HepG2 (cell line): ENCODE results near the gene GNPAT. TPM values are rescaled to one million over a fixed set of nuclear protein-coding genes. Genes with fewer than 3 reads are reported as not detected.

Experiments used
- BHLHE40 ChIP-seq: IDR thresholded peaks from 2 replicates; pipeline ENCODE4 v1.6.1; 2011; ENCODE audit warnings: low read length, improper control_type of control experiment
- CCDC6 ChIP-seq: sonication (generic); formaldehyde crosslinking; IDR thresholded peaks from 2 replicates; pipeline ENCODE4 v1.8.1; 2022; ENCODE audit warnings: mild to moderate bottlenecking, missing genetic modification reagents, moderate library complexity
- CTCF ChIP-seq: sonication (generic); formaldehyde crosslinking; IDR thresholded peaks from 2 replicates; pipeline ENCODE4 v1.5.0; 2020; ENCODE audit warnings: mild to moderate bottlenecking, missing genetic modification reagents, moderate library complexity
- DNMT3B ChIP-seq: conservative IDR thresholded peaks from 2 replicates; pipeline ENCODE4 v1.6.1; 2016; ENCODE audit warnings: missing biosample characterization, control low read depth
- GFI1 ChIP-seq: sonication (generic); formaldehyde crosslinking; IDR thresholded peaks from 2 replicates; pipeline ENCODE4 v1.5.0; 2020; ENCODE audit warnings: missing genetic modification reagents, mild to moderate bottlenecking, borderline replicate concordance
- HIVEP1 ChIP-seq: sonication (generic); formaldehyde crosslinking; IDR thresholded peaks from 2 replicates; pipeline ENCODE4 v1.4.0; 2020; ENCODE audit warnings: mild to moderate bottlenecking, missing genetic modification reagents
- PRDM4 ChIP-seq: sonication (generic); formaldehyde crosslinking; IDR thresholded peaks from 2 replicates; pipeline ENCODE4 v1.9.0; 2021; ENCODE audit warnings: missing genetic modification reagents, borderline replicate concordance
- TBL1XR1 ChIP-seq: fragments of 150-350 bp; IDR thresholded peaks from 2 replicates; pipeline ENCODE4 v1.6.1; 2014; ENCODE audit warnings: borderline replicate concordance, low read length; ENCODE audit not compliant: partially characterized antibody
- ZFP36L1 ChIP-seq: sonication (generic); formaldehyde crosslinking; IDR thresholded peaks from 2 replicates; pipeline ENCODE4 v1.8.0; 2022; ENCODE audit warnings: mild to moderate bottlenecking, missing genetic modification reagents, moderate library complexity
- ZFP37 ChIP-seq: sonication (generic); formaldehyde crosslinking; IDR thresholded peaks from 2 replicates; pipeline ENCODE4 v1.4.0; 2020; ENCODE audit warnings: missing genetic modification reagents, borderline replicate concordance
- ZNF24 ChIP-seq: fragments of 450-650 bp; IDR thresholded peaks from 2 replicates; pipeline ENCODE4 v1.6.1; 2017; ENCODE audit warnings: antibody characterized with exemption, mild to moderate bottlenecking
- ZNF652 ChIP-seq: IDR thresholded peaks from 2 replicates; pipeline ENCODE4 v1.6.1; 2016; ENCODE audit warnings: low read depth, borderline replicate concordance
- ZNF687 ChIP-seq: sonication (generic); formaldehyde crosslinking; IDR thresholded peaks from 2 replicates; pipeline ENCODE4 v1.5.1; 2020; ENCODE audit warnings: mild to moderate bottlenecking, missing genetic modification reagents, moderate library complexity
- ZNF709 ChIP-seq: sonication (generic); formaldehyde crosslinking; IDR thresholded peaks from 2 replicates; pipeline ENCODE4 v1.5.0; 2020; ENCODE audit warnings: mild to moderate bottlenecking, missing genetic modification reagents
- ZNF784 ChIP-seq: sonication (generic); formaldehyde crosslinking; IDR thresholded peaks from 2 replicates; pipeline ENCODE4 v1.5.1; 2020; ENCODE audit warnings: missing genetic modification reagents, mild to moderate bottlenecking, borderline replicate concordance
- ZSCAN31 ChIP-seq: sonication (generic); formaldehyde crosslinking; IDR thresholded peaks from 2 replicates; pipeline ENCODE4 v1.5.0; 2020; ENCODE audit warnings: low read depth, mild to moderate bottlenecking, missing genetic modification reagents
- polyA plus RNA-seq, 8 experiments: library from polyadenylated mRNA; depleted of rRNA in 3 of 8; stranded (reverse) in 7 of 8; unstranded in 1 of 8; fragments of >200 nt; fragmentation: Illumina TruSeq in 4 of 8; extraction: Trizol in 4 of 8; gene quantifications; 2 replicates each; pipeline versions ENCODE4 v1.2.1 to v1.2.3, GENCODE V29; 2011 to 2016; ENCODE audit warnings: low read depth in 4 of 8, missing spikeins in 1 of 8, mixed read lengths in 1 of 8; ENCODE audit not compliant: insufficient read depth in 1 of 8
- total RNA-seq, 5 experiments: library from RNA; depleted of rRNA; stranded (reverse); fragments of >200 nt; fragmentation: Illumina TruSeq; extraction: Trizol; gene quantifications; 2 replicates each; pipeline ENCODE4 v1.2.3, GENCODE V29; 2016; ENCODE audit warnings: low read depth in 1 of 5
- TF ChIP-seq, protein P1 (sequence below): sonication (generic); formaldehyde crosslinking; IDR thresholded peaks from 2 replicates; pipeline ENCODE4 v1.8.0; 2022; ENCODE audit warnings: missing genetic modification reagents, mild to moderate bottlenecking, inconsistent platforms, borderline replicate concordance

Gene GNPAT
- total and polyA plus RNA-seq, 2 of the 13 experiments (the other 11 are each of a cell fraction or from before 2014, with no cell fraction given): 58.3 to 114 TPM

DNA sequence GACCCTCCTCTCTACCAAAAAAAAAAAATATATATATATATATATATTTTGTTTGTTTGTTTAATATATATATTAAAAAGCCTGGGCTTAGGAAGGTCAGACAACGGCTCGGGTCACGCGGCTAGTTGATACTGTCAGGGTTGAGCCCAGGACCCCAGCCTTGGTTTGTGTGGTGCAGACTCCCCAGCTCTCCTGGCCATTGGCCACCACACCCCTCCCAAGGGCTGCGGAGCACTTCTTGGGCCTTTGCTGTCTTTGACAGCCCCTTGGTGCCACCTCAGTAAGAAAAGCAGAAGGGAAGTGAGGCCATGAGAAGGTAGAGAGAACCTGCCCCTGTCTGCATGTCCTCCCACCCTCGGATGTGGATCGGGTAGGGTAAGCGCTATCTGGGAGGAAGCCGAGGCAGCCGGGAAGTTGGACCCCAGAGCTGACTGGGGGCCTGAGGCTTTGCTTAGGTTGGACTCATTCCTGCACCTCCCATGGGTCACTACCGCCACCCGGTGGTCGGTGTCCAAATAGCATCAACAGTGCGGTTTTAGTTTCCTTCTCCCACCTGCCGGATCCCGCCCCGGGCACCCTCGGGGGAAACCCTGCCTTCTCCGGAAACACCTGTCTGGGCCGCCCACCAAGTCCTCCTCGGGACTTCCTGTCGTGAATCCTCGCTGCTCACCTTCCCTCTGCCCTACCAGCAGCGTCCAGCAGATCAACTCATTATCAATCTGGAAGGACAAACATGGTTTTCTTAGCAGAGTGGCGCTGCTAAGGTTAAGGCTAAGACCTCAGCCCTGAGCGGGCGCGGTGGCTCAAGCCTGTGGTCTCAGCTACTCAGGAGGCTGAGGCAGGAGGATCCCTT is 29.8 kb upstream of the GNPAT start (continued):
- no peak for TF ChIP-seq ZNF784 (CRISPR knock-in tag)
- no peak for TF ChIP-seq CCDC6 (CRISPR knock-in tag)
- TF ChIP-seq DNMT3B (CRISPR knock-in tag): no peak
- TF ChIP-seq ZFP37 (CRISPR knock-in tag): no peak; the same call in 1 of the 2 replicates
- TF ChIP-seq ZNF652 (CRISPR knock-in tag): 0 out of 2 replicates have a peak, but pooled peaks have one; percentile 23
- peak; percentile 98 for TF ChIP-seq CTCF (CRISPR knock-in tag)
- TF ChIP-seq ZNF687: peak; percentile 84
- TF ChIP-seq PRDM4: no peak
- no peak for TF ChIP-seq ZFP36L1 (CRISPR knock-in tag)
- 0 out of 2 replicates have a peak, but pooled peaks have one; percentile 31 for TF ChIP-seq ZNF709 (CRISPR knock-in tag)
- 0 out of 2 replicates have a peak, but pooled peaks have one; percentile 19 for TF ChIP-seq BHLHE40
- TF ChIP-seq HIVEP1 (CRISPR knock-in tag): peak; percentile 71; the same call in 1 of the 2 replicates
- no peak for TF ChIP-seq TBL1XR1
- 0 out of 2 replicates have a peak, but pooled peaks have one; percentile 43 for TF ChIP-seq ZSCAN31 (CRISPR knock-in tag)
- TF ChIP-seq, protein P1, sequence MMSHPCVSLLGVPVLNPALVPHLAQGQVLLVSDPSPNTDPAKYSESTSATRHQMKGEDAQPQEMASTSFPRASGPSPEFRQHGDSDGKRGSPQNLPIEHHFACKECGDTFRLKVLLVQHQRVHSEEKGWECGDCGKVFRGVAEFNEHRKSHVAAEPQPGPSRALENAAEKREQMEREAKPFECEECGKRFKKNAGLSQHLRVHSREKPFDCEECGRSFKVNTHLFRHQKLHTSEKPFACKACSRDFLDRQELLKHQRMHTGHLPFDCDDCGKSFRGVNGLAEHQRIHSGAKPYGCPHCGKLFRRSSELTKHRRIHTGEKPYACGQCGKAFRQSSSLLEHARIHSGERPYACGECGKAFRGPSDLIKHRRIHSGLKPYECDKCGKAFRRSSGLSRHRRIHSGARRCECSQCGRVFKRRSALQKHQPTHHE (CRISPR knock-in tag): no peak
- TF ChIP-seq ZNF24: no peak
- TF ChIP-seq GFI1 (CRISPR knock-in tag): no peak
